ENCODE data around the gene NUP214. TPM values are rescaled to one million over a fixed set of nuclear protein-coding genes. Genes with fewer than 3 reads are reported as not detected.

The NUP214 gene
- total RNA-seq, 1 donor from 2014 or later: 67.1 TPM

- Mint-ChIP-seq H3K27ac (no peak overlapping the region), H3K36me3 (no peaks in the 10 kb centered on the region), H3K9me3 (no peaks in the 10 kb centered on the region), H3K27me3 (peaks cover 4% of the 10 kb centered on the region), H3K4me1 (ENCODE audit: unreplicated experiment) (no peaks in the 10 kb centered on the region), H3K4me3 (no peak overlapping the region)
- DNase-seq (ENCODE audit: extremely low spot score, unreplicated experiment): no peak
- TF ChIP-seq, protein P1, sequence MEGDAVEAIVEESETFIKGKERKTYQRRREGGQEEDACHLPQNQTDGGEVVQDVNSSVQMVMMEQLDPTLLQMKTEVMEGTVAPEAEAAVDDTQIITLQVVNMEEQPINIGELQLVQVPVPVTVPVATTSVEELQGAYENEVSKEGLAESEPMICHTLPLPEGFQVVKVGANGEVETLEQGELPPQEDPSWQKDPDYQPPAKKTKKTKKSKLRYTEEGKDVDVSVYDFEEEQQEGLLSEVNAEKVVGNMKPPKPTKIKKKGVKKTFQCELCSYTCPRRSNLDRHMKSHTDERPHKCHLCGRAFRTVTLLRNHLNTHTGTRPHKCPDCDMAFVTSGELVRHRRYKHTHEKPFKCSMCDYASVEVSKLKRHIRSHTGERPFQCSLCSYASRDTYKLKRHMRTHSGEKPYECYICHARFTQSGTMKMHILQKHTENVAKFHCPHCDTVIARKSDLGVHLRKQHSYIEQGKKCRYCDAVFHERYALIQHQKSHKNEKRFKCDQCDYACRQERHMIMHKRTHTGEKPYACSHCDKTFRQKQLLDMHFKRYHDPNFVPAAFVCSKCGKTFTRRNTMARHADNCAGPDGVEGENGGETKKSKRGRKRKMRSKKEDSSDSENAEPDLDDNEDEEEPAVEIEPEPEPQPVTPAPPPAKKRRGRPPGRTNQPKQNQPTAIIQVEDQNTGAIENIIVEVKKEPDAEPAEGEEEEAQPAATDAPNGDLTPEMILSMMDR (conservative IDR thresholded peaks at IDR 0.05): no peak
Observed at GRCh38 chr9:131082774-131083512, 42.4 kb upstream of the NUP214 start.

- Mint-ChIP-seq H3K4me3 (no peak overlapping the region), H3K27ac (no peak overlapping the region), H3K4me1 (ENCODE audit: unreplicated experiment) (no peaks in the 10 kb centered on the region), H3K9me3 (no peaks in the 10 kb centered on the region), H3K27me3 (peaks cover 7% of the 10 kb centered on the region), H3K36me3 (no peaks in the 10 kb centered on the region)
- no peak for DNase-seq (ENCODE audit: extremely low spot score, unreplicated experiment)
- TF ChIP-seq, protein P1 (conservative IDR thresholded peaks at IDR 0.05): no peak
Observed at GRCh38 chr9:131084661-131085369, 40.6 kb upstream of the NUP214 start.

DNA sequence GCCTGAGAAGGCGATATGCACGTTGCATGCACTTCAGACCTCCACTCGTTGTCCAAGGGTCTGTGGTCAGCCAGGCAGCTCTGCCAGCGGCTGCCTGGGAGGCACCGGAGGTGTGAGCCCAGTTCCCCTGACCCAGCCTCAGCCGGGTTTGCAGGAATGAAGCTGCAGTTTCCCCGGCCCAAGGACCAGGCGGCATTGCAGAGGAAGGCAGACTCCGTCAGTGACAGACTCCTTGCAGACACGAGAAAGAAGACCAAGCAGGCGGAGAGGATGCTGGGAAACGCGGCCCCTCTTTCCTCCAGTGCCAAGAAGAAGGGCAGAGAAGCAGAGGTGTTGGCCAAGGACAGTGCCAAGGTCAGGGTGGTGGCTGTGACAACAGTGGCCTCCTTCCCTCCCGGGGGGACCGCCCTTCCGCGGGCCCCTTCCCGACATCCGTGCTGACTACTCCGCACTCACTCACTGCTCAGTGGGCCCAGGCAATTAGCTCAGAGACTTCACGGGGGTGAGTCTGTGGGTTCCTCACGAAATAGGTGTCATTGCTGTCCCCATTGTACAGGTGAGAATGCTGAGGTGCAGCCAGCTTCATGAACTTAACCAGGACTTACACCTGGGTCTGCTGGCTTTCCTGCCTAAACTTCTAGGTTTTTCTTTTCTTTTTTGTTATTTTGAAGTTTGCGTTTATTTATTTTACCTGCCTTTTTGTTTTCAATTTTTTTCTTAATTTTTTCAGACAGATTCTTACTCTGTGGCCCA, 39.8 kb upstream of the NUP214 start:
- no peak overlapping the region for H3K27ac Mint-ChIP-seq
- TF ChIP-seq, protein P1 (conservative IDR thresholded peaks at IDR 0.05): no peak
- peaks cover 7% of the 10 kb centered on the region for H3K27me3 Mint-ChIP-seq
- H3K4me3 Mint-ChIP-seq: no peak overlapping the region
- H3K9me3 Mint-ChIP-seq: no peaks in the 10 kb centered on the region
- no peaks in the 10 kb centered on the region for H3K4me1 Mint-ChIP-seq (ENCODE audit: unreplicated experiment)
- no peak for DNase-seq (ENCODE audit: extremely low spot score, unreplicated experiment)
- H3K36me3 Mint-ChIP-seq: no peaks in the 10 kb centered on the region

- H3K27me3 Mint-ChIP-seq: peaks cover 3% of the 10 kb centered on the region
- TF ChIP-seq, protein P1 (conservative IDR thresholded peaks at IDR 0.05): no peak
- H3K9me3 Mint-ChIP-seq: no peaks in the 10 kb centered on the region
- no peaks in the 10 kb centered on the region for H3K36me3 Mint-ChIP-seq
- H3K4me3 Mint-ChIP-seq: no peak overlapping the region
- H3K27ac Mint-ChIP-seq: no peak overlapping the region
- no peaks in the 10 kb centered on the region for H3K4me1 Mint-ChIP-seq (ENCODE audit: unreplicated experiment)
- no peak for DNase-seq (ENCODE audit: extremely low spot score, unreplicated experiment)
Observed at GRCh38 chr9:131087354-131087893, 38.0 kb upstream of the NUP214 start.

DNA sequence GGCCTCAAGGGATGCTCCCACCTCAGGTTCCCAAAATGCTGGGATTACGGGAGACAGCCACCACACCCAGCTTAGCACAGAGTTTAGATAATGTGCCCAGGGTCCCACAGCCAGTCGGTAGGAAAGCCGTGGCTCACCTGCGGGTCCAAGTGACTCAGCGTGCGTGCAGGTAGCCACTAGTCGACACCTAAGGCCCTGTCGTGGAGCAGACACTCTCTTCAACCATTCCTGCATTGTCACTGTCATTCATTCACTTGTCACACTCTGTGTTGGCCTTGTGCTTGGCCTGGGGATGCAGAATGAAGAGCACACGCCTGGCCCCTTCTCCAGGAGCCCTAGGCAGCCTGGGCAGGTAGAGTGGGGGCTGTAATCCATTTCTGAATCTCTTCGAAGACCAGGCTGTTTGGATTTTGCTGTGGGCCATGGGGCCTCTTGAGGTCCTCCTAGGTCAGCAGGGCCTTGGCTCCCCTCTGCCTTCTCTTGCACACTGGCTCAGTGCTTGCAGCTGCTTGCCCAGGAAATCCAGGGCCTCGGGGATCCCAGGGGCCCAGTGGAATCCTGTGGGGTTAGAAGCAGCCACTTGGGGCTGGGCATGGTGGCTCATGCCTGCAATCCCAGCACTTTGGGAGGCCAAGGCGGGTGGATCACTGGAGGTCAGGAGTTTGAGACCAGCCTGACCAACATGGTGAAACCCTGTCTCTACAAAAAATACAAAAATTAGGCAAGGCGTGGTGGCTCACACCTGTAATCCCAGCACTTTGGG, 35.2 kb upstream of the NUP214 start:
- no peak overlapping the region for H3K27ac Mint-ChIP-seq
- H3K4me1 Mint-ChIP-seq (ENCODE audit: unreplicated experiment): peaks cover 10% of the 10 kb centered on the region
- TF ChIP-seq, protein P1 (conservative IDR thresholded peaks at IDR 0.05): no peak
- no peak overlapping the region for H3K4me3 Mint-ChIP-seq
- peaks cover 5% of the 10 kb centered on the region for H3K27me3 Mint-ChIP-seq
- no peaks in the 10 kb centered on the region for H3K36me3 Mint-ChIP-seq
- H3K9me3 Mint-ChIP-seq: no peaks in the 10 kb centered on the region
- no peak for DNase-seq (ENCODE audit: extremely low spot score, unreplicated experiment)
